ENCODE measurements around the gene PRRC2A.

DNA sequence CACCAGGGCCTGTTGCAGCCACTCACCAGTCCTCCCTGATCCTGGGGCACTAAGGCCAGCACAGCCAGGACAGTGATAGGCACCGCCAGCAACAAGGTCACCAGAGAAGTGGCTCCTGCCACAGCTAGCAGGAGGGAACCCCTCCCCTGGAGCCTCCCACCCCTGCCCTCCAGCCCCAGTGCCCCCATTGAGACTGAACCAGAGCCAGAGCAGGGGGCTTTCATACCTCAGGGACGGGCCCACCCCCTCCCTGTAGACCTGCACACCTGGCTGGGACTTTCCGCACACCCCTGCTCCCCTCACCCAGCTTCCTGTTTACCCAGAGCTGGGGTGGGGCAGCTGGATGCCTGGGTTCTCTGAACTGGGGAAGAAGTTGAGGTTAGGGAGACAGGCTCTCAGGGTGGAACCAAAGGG, 38.3 kb upstream of the PRRC2A start, which contains the start of gene LTB:
- TF ChIP-seq, protein P1, sequence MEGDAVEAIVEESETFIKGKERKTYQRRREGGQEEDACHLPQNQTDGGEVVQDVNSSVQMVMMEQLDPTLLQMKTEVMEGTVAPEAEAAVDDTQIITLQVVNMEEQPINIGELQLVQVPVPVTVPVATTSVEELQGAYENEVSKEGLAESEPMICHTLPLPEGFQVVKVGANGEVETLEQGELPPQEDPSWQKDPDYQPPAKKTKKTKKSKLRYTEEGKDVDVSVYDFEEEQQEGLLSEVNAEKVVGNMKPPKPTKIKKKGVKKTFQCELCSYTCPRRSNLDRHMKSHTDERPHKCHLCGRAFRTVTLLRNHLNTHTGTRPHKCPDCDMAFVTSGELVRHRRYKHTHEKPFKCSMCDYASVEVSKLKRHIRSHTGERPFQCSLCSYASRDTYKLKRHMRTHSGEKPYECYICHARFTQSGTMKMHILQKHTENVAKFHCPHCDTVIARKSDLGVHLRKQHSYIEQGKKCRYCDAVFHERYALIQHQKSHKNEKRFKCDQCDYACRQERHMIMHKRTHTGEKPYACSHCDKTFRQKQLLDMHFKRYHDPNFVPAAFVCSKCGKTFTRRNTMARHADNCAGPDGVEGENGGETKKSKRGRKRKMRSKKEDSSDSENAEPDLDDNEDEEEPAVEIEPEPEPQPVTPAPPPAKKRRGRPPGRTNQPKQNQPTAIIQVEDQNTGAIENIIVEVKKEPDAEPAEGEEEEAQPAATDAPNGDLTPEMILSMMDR (IDR thresholded peaks at IDR 0.05) = no peak
- no peak for TF ChIP-seq POLR2A (IDR thresholded peaks at IDR 0.05)

Measured in lower leg skin (tissue), 3 donors.